Osteoblast (primary cell): ENCODE measurements around the gene ANO4. TPM values are rescaled to one million over a fixed set of nuclear protein-coding genes. Genes with fewer than 3 reads are reported as not detected.

Experiments used
- DNase-seq: peaks from one replicate; pipeline ENCODE4 v3.0.0; 2011; ENCODE audit warnings: low spot score, mixed read lengths; ENCODE audit not compliant: insufficient read length; ENCODE audit errors: missing footprints
- H2AFZ ChIP-seq: 2 replicates; pipeline ENCODE4 v1.6.0; 2011; ENCODE audit warnings: mild to moderate bottlenecking, low read length
- H3K27ac ChIP-seq: 2 replicates; pipeline ENCODE4 v1.5.1; 2011; ENCODE audit warnings: mild to moderate bottlenecking, low read depth, low read length, moderate library complexity
- H3K27me3 ChIP-seq: 2 replicates; pipeline ENCODE4 v1.6.0; 2012; ENCODE audit warnings: mild to moderate bottlenecking, control low read depth, inconsistent platforms, low read length, moderate library complexity; ENCODE audit not compliant: insufficient read depth
- H3K36me3 ChIP-seq: 2 replicates; pipeline ENCODE4 v1.5.1; 2011; ENCODE audit warnings: mild to moderate bottlenecking, low read length, control low read depth, moderate library complexity; ENCODE audit not compliant: insufficient read depth
- H3K4me1 ChIP-seq: 2 replicates; pipeline ENCODE4 v1.5.1; 2011; ENCODE audit warnings: mild to moderate bottlenecking, low read length, control low read depth, moderate library complexity; ENCODE audit not compliant: insufficient read depth
- H3K4me2 ChIP-seq: 2 replicates; pipeline ENCODE4 v1.6.0; 2011; ENCODE audit warnings: mild to moderate bottlenecking, low read length; ENCODE audit not compliant: insufficient read depth
- H3K4me3 ChIP-seq: fragments of 200-600 bp; sonication (generic); 3 replicates; pipeline ENCODE4 v1.5.1; 2012; ENCODE audit warnings: mild to moderate bottlenecking, low read length, inconsistent platforms; ENCODE audit not compliant: insufficient read depth
- H3K79me2 ChIP-seq: 2 replicates; pipeline ENCODE4 v1.6.0; 2012; ENCODE audit warnings: mild to moderate bottlenecking, low read length, control low read depth, inconsistent platforms; ENCODE audit not compliant: insufficient read depth
- H3K9me3 ChIP-seq: 2 replicates; pipeline ENCODE4 v1.5.1; 2011; ENCODE audit warnings: low read depth, low read length, control low read depth
- H4K20me1 ChIP-seq: 2 replicates; pipeline ENCODE4 v1.6.0; 2012; ENCODE audit warnings: mild to moderate bottlenecking, low read length, control low read depth; ENCODE audit not compliant: insufficient read depth
- CTCF ChIP-seq: IDR thresholded peaks from 2 replicates; pipeline ENCODE4 v1.5.1; 2011; ENCODE audit warnings: mild to moderate bottlenecking, low read depth, low read length, moderate library complexity; ENCODE audit errors: extremely low read depth
- total RNA-seq: library from RNA; depleted of rRNA; stranded (reverse); fragments of >200 nt; gene quantifications from 2 replicates; pipeline ENCODE4 v1.2.3, GENCODE V29; 2012

The ANO4 gene
- total RNA-seq, 1 donor, result not detected

GRCh38 chr12:100964028-100964427 is 169.5 kb downstream of the ANO4 start:
- DNase-seq, result no peak
- H3K4me2 ChIP-seq, result no peak overlapping the region
- H3K36me3 ChIP-seq, result no peaks in the 10 kb centered on the region
- H4K20me1 ChIP-seq, result no peaks in the 10 kb centered on the region
- H3K9me3 ChIP-seq, result no peaks in the 10 kb centered on the region
- no peaks in the 10 kb centered on the region for H3K79me2 ChIP-seq
- H3K4me3 ChIP-seq, result no peak overlapping the region
- no peak overlapping the region for H2AFZ ChIP-seq
- no peak overlapping the region for H3K27ac ChIP-seq
- no peak for TF ChIP-seq CTCF
- no peaks in the 10 kb centered on the region for H3K27me3 ChIP-seq
- no peaks in the 10 kb centered on the region for H3K4me1 ChIP-seq

GRCh38 chr12:100967189-100967588 is 172.6 kb downstream of the ANO4 start:
- H3K4me3 ChIP-seq, result no peak overlapping the region
- no peaks in the 10 kb centered on the region for H3K4me1 ChIP-seq
- H3K4me2 ChIP-seq, result no peak overlapping the region
- no peaks in the 10 kb centered on the region for H3K9me3 ChIP-seq
- H2AFZ ChIP-seq, result no peak overlapping the region
- no peaks in the 10 kb centered on the region for H4K20me1 ChIP-seq
- TF ChIP-seq CTCF, result no peak
- no peak for DNase-seq
- H3K79me2 ChIP-seq, result no peaks in the 10 kb centered on the region
- no peak overlapping the region for H3K27ac ChIP-seq
- H3K36me3 ChIP-seq, result no peaks in the 10 kb centered on the region
- H3K27me3 ChIP-seq, result no peaks in the 10 kb centered on the region

- DNase-seq, result no peak
- Histone ChIP-seq H3K79me2 (no peaks in the 10 kb centered on the region), H3K27me3 (no peaks in the 10 kb centered on the region), H4K20me1 (no peaks in the 10 kb centered on the region), H3K4me3 (no peak overlapping the region), H3K4me1 (no peaks in the 10 kb centered on the region), H3K4me2 (no peak overlapping the region), H2AFZ (no peak overlapping the region), H3K27ac (no peak overlapping the region), H3K9me3 (no peaks in the 10 kb centered on the region), H3K36me3 (no peaks in the 10 kb centered on the region)
- TF ChIP-seq CTCF, result no peak
Observed at GRCh38 chr12:100970894-100971293, 176.3 kb downstream of the ANO4 start.

GRCh38 chr12:100972121-100972520 is 177.5 kb downstream of the ANO4 start:
- H3K27ac ChIP-seq, result no peak overlapping the region
- DNase-seq, result no peak
- H3K4me2 ChIP-seq, result no peak overlapping the region
- H3K4me3 ChIP-seq, result no peak overlapping the region
- no peak for TF ChIP-seq CTCF
- no peaks in the 10 kb centered on the region for H3K9me3 ChIP-seq
- no peak overlapping the region for H2AFZ ChIP-seq
- no peaks in the 10 kb centered on the region for H4K20me1 ChIP-seq
- H3K36me3 ChIP-seq, result no peaks in the 10 kb centered on the region
- H3K27me3 ChIP-seq, result no peaks in the 10 kb centered on the region
- no peaks in the 10 kb centered on the region for H3K4me1 ChIP-seq
- H3K79me2 ChIP-seq, result no peaks in the 10 kb centered on the region
